B cell (primary cell): ENCODE measurements around the gene SNRPN.

Experiments used
- EZH2 ChIP-seq: IDR thresholded peaks from 2 replicates; pipeline ENCODE4 v1.6.1; 2012; ENCODE audit warnings: borderline replicate concordance, low read depth, mild to moderate bottlenecking, moderate library complexity, low read length; ENCODE audit not compliant: insufficient read depth, poor library complexity, severe bottlenecking
- TF ChIP-seq, protein P1 (sequence below): fragments of 200-600 bp; IDR thresholded peaks from one replicate; pipeline ENCODE4 v1.8.0; 2022; ENCODE audit warnings: antibody characterized with exemption, mild to moderate bottlenecking

DNA sequence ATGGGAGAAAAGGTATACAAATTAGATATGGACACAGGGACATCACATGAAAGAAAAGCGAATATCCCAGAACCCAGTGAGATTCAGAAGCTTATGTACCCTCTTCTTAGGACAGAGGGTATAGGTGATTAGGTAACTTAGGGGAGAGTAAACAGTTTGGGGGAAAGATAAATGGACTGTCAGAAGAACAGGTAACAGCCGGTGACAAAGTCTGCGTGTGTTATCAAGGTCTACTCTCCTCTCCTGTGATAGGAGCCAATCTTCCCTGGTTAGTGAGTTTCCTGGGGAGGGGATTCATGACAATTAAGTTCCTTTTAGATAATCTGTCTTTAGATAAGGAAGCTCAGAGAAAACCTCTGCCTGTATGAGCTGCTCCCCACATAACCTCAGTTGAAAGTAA is 30.6 kb upstream of the SNRPN start:
- TF ChIP-seq, protein P1, sequence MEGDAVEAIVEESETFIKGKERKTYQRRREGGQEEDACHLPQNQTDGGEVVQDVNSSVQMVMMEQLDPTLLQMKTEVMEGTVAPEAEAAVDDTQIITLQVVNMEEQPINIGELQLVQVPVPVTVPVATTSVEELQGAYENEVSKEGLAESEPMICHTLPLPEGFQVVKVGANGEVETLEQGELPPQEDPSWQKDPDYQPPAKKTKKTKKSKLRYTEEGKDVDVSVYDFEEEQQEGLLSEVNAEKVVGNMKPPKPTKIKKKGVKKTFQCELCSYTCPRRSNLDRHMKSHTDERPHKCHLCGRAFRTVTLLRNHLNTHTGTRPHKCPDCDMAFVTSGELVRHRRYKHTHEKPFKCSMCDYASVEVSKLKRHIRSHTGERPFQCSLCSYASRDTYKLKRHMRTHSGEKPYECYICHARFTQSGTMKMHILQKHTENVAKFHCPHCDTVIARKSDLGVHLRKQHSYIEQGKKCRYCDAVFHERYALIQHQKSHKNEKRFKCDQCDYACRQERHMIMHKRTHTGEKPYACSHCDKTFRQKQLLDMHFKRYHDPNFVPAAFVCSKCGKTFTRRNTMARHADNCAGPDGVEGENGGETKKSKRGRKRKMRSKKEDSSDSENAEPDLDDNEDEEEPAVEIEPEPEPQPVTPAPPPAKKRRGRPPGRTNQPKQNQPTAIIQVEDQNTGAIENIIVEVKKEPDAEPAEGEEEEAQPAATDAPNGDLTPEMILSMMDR: no peak
- no peak for TF ChIP-seq EZH2
